Neural crest cell (in vitro differentiated cells): ENCODE measurements around the gene CFAP97D2. TPM values are rescaled to one million over a fixed set of nuclear protein-coding genes. Genes with fewer than 3 reads are reported as not detected.
"Not testable (repeated sequence)": the region's sequence is repeated elsewhere in the genome, so short reads cannot be mapped to it uniquely, and the experiment has no call there.

Experiments used
- DNase-seq: peaks from one replicate; pipeline ENCODE4 v3.0.0; 2021; ENCODE audit warnings: low read depth, mixed read lengths, low spot score
- H3K27ac Mint-ChIP-seq: one replicate; pipeline ENCODE4 v1.8.0; 2021; ENCODE audit warnings: mild to moderate bottlenecking, mixed read lengths; ENCODE audit not compliant: unreplicated experiment
- H3K27me3 Mint-ChIP-seq: 2 replicates; pipeline ENCODE4 v1.8.0; 2021; ENCODE audit warnings: low read depth, mild to moderate bottlenecking, mixed read lengths
- H3K36me3 Mint-ChIP-seq: 2 replicates; pipeline ENCODE4 v1.8.0; 2021; ENCODE audit warnings: low read depth, mild to moderate bottlenecking, mixed read lengths
- H3K4me1 Mint-ChIP-seq: 2 replicates; pipeline ENCODE4 v1.8.0; 2021; ENCODE audit warnings: mixed read lengths
- H3K4me3 Mint-ChIP-seq: one replicate; pipeline ENCODE4 v1.8.0; 2021; ENCODE audit warnings: mild to moderate bottlenecking, mixed read lengths
- H3K9me3 Mint-ChIP-seq: 2 replicates; pipeline ENCODE4 v1.8.0; 2021; ENCODE audit warnings: mixed read lengths
- CTCF ChIP-seq: fragments of 200-600 bp; sonication (generic); conservative IDR thresholded peaks from 2 replicates; pipeline ENCODE4 v1.5.0; 2021; ENCODE audit warnings: antibody characterized with exemption, mild to moderate bottlenecking
- total RNA-seq: library from RNA; stranded (reverse); gene quantifications from 2 replicates; pipeline ENCODE4 v1.2.1, GENCODE V29; 2021

CFAP97D2 gene
- total RNA-seq, 1 donor from 2014 or later = not detected

GRCh38 chr13:114244637-114245036 is 65.6 kb downstream of the CFAP97D2 start:
- Mint-ChIP-seq H3K4me1 (no peaks in the 10 kb centered on the region), H3K27ac (no peak overlapping the region), H3K4me3 (no peak overlapping the region), H3K36me3 (peaks cover 16% of the 10 kb centered on the region), H3K27me3 (no peaks in the 10 kb centered on the region), H3K9me3 (no peaks in the 10 kb centered on the region)
- TF ChIP-seq CTCF = no peak
- DNase-seq = no peak

DNA sequence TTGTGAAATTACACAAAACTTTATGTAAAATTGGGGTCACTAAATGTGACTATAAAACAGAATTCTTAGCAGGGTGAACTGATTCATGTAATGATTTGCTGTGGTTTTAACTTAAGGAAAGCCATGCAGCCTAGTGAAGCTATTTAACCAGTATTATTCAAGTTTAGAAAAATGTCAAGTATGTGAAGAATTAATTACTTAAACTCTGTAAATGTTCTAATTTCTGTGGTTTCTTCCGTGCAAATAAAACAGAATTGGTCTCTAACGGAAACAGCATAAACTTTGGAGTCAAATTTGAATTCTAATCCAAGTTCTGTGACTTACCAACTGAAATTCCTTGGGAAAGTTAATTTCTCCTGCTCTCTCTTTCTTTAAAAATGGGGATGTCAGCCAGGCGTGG is 69.0 kb downstream of the CFAP97D2 start:
- Mint-ChIP-seq H3K27me3 (no peaks in the 10 kb centered on the region), H3K36me3 (peaks cover 23% of the 10 kb centered on the region), H3K27ac (no peak overlapping the region), H3K9me3 (no peaks in the 10 kb centered on the region), H3K4me3 (no peak overlapping the region), H3K4me1 (no peaks in the 10 kb centered on the region)
- no peak for TF ChIP-seq CTCF
- no peak for DNase-seq

DNA sequence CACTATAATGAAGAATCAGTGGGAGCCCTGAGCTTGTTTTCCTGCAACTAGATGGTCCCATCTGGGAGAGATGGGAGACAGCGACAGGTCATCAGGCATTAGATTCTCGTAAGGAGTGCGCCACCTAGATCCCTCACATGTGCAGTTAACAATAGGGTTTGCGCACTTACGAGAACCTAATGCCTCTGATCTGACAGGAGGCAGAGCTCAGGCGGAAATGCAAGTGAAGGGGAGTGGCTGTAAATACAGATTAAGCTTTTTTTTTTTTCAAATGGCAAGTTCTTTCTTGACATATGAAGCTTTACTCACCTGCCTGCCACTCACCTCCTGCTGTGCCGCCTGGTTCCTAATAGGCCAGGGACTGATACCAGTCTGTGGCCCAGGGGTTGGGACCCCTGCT is 70.0 kb downstream of the CFAP97D2 start:
- Mint-ChIP-seq H3K27me3 (no peaks in the 10 kb centered on the region), H3K9me3 (no peaks in the 10 kb centered on the region), H3K27ac (no peak overlapping the region), H3K4me1 (no peaks in the 10 kb centered on the region), H3K4me3 (no peak overlapping the region), H3K36me3 (peaks cover 21% of the 10 kb centered on the region)
- no peak for TF ChIP-seq CTCF
- no peak for DNase-seq

GRCh38 chr13:114251639-114252440 is 72.8 kb downstream of the CFAP97D2 start:
- H3K4me3 Mint-ChIP-seq, H3K27me3 Mint-ChIP-seq, H3K4me1 Mint-ChIP-seq, DNase-seq, H3K27ac Mint-ChIP-seq, H3K9me3 Mint-ChIP-seq: not testable (repeated sequence)
- H3K36me3 Mint-ChIP-seq = peaks cover 21% of the 10 kb centered on the region

DNA sequence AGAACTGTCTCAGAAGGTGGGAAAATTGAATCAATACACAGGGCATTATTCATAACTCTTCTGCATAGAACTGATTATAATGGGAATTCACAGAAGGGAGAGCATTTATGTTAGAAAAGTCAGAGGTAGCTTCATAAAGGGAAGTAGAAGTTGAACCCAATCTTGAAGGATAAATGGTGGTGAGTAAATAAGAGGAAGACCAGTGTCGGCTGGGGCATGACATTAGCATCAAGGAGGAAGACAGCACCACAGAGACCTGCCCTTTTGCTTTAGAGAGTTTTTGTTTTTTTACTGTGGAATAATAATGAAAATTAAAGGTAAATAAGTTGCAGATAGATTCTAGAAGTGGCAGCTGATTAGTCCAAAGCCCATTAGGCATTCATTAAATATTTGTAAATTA is 77.5 kb downstream of the CFAP97D2 start:
- H3K27me3 Mint-ChIP-seq = no peaks in the 10 kb centered on the region
- peaks cover 13% of the 10 kb centered on the region for H3K36me3 Mint-ChIP-seq
- no peaks in the 10 kb centered on the region for H3K9me3 Mint-ChIP-seq
- no peak for TF ChIP-seq CTCF
- no peaks in the 10 kb centered on the region for H3K4me1 Mint-ChIP-seq
- no peak overlapping the region for H3K4me3 Mint-ChIP-seq
- H3K27ac Mint-ChIP-seq = no peak overlapping the region
- DNase-seq = no peak

GRCh38 chr13:114257014-114257413 is 78.0 kb downstream of the CFAP97D2 start:
- Mint-ChIP-seq H3K9me3 (no peaks in the 10 kb centered on the region), H3K4me3 (no peak overlapping the region), H3K4me1 (no peaks in the 10 kb centered on the region), H3K27ac (no peak overlapping the region), H3K36me3 (peaks cover 11% of the 10 kb centered on the region), H3K27me3 (no peaks in the 10 kb centered on the region)
- no peak for TF ChIP-seq CTCF
- DNase-seq = no peak
